ENCODE results near the gene SLC7A14.

DNA sequence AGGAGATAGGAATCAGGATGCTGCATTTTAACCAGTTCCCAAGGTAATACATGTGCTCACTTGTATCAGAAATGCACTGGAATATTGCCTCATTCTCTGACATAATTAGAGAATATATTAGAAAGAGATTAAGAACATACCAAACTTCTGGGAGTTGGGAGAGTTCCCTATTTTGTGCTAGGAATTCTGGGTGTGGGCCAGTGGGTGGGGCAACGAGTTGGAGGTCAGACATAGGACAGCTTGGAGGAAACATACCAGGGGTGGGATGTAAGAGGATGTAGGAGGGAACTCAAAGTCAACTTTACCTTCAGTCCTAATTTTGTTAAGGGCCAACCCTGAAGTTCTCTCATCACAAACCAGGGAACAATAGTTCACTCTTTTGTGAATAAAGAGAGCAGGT lies 83.6 kb downstream of the SLC7A14 start:
- TF ChIP-seq EZH2 (IDR thresholded peaks at IDR 0.05; ENCODE audit: borderline replicate concordance, low read depth, low read length, severe bottlenecking), result no peak
- TF ChIP-seq, protein P1, sequence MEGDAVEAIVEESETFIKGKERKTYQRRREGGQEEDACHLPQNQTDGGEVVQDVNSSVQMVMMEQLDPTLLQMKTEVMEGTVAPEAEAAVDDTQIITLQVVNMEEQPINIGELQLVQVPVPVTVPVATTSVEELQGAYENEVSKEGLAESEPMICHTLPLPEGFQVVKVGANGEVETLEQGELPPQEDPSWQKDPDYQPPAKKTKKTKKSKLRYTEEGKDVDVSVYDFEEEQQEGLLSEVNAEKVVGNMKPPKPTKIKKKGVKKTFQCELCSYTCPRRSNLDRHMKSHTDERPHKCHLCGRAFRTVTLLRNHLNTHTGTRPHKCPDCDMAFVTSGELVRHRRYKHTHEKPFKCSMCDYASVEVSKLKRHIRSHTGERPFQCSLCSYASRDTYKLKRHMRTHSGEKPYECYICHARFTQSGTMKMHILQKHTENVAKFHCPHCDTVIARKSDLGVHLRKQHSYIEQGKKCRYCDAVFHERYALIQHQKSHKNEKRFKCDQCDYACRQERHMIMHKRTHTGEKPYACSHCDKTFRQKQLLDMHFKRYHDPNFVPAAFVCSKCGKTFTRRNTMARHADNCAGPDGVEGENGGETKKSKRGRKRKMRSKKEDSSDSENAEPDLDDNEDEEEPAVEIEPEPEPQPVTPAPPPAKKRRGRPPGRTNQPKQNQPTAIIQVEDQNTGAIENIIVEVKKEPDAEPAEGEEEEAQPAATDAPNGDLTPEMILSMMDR (IDR thresholded peaks at IDR 0.05; ENCODE audit: borderline replicate concordance, extremely low read depth, low read length, poor library complexity, severe bottlenecking), result no peak
